Caki2 (cell line): ENCODE data around the gene IL1B. TPM values are rescaled to one million over a fixed set of nuclear protein-coding genes. Genes with fewer than 3 reads are reported as not detected.

Source experiments
- DNase-seq: peaks from one replicate; pipeline ENCODE4 v3.0.0-alpha.2; 2015; ENCODE audit warnings: low read depth
- in situ Hi-C: cut with HindIII; loops from 2 replicates; pipeline ENCODE4 v1.10.0; 2016; ENCODE audit warnings: low sequenced_read_pairs, low pct_unique_long_range_greater_than_20kb, mixed read lengths
- total RNA-seq: library from RNA; depleted of rRNA; stranded (reverse); fragments of >200 nt; shearing (Covaris generic); gene quantifications from 2 replicates; pipeline ENCODE4 v1.2.3, GENCODE V29; 2014; ENCODE audit warnings: low replicate concordance

Gene IL1B
- total RNA-seq, 1 experiment from 2014 or later = not detected

GRCh38 chr2:112813280-112813966, 23.2 kb downstream of the IL1B start:
- no peak for DNase-seq
- in situ Hi-C loops = no loop called here

- no peak for DNase-seq
- in situ Hi-C loops = no loop called here
These were observed 24.0 kb downstream of the IL1B start for GRCh38 chr2:112812318-112813267.

- in situ Hi-C loops = no loop called here
These were observed 24.7 kb downstream of the IL1B start for GRCh38 chr2:112811841-112812306.

GRCh38 chr2:112811276-112811831, 25.2 kb downstream of the IL1B start:
- in situ Hi-C loops = no loop called here
- DNase-seq = no peak

More at GRCh38 chr2:112811841-112812306, 24.7 kb downstream of the IL1B start:
- no peak for DNase-seq

- in situ Hi-C loops = no loop called here
- DNase-seq = no peak
These were observed 27.5 kb downstream of the IL1B start for GRCh38 chr2:112809112-112809511.

GRCh38 chr2:112807233-112807807, 29.3 kb downstream of the IL1B start:
- in situ Hi-C loops = no loop called here

GRCh38 chr2:112805542-112805941, 31.0 kb downstream of the IL1B start:
- in situ Hi-C loops = no loop called here
- DNase-seq = no peak

More at GRCh38 chr2:112807233-112807807, 29.3 kb downstream of the IL1B start:
- DNase-seq = no peak

GRCh38 chr2:112803691-112804521, 32.7 kb downstream of the IL1B start:
- DNase-seq = no peak
- in situ Hi-C loops = no loop called here

GRCh38 chr2:112800881-112801583, 35.5 kb downstream of the IL1B start:
- in situ Hi-C loops = no loop called here
- no peak for DNase-seq

GRCh38 chr2:112798979-112799975, 37.3 kb downstream of the IL1B start:
- in situ Hi-C loops = no loop called here
- DNase-seq = no peak

- DNase-seq = no peak
- in situ Hi-C loops = no loop called here
These were observed 40.1 kb downstream of the IL1B start for GRCh38 chr2:112796486-112796885.

- no peak for DNase-seq
- in situ Hi-C loops = no loop called here
These were observed 40.8 kb downstream of the IL1B start for GRCh38 chr2:112795774-112796173.

- in situ Hi-C loops = no loop called here
- no peak for DNase-seq
These were observed 41.7 kb downstream of the IL1B start for GRCh38 chr2:112794841-112795240.

- peak; percentile 67 for DNase-seq
- in situ Hi-C loops = no loop called here
These were observed 42.3 kb downstream of the IL1B start for GRCh38 chr2:112794131-112794733.

GRCh38 chr2:112793449-112793978, 43.1 kb downstream of the IL1B start:
- in situ Hi-C loops = no loop called here
- DNase-seq = no peak

GRCh38 chr2:112792419-112792818, 44.2 kb downstream of the IL1B start:
- in situ Hi-C loops = no loop called here
- DNase-seq = no peak
